Measurements from ENCODE around the gene SEC11C. TPM values are rescaled to one million over a fixed set of nuclear protein-coding genes. Genes with fewer than 3 reads are reported as not detected.

Gene SEC11C
- total and polyA plus RNA-seq, 2 donors (not counting 1 experiment from before 2014, with no cell fraction given), result 29.0 to 76.8 TPM

GRCh38 chr18:59172664-59173249 lies 33.1 kb downstream of the SEC11C start:
- Histone ChIP-seq H3K4me1 (ENCODE audit: control insufficient read depth in 2 of 2, insufficient read depth in 2 of 2, low read length in 2 of 2) (no peaks in the 10 kb centered on the region), H3K9ac (ENCODE audit: low read length) (no peak overlapping the region), H3K36me3 (replicated peaks in 1 of 2; ENCODE audit: control extremely low read depth in 1 of 2, control insufficient read depth in 1 of 2, extremely low read depth in 1 of 2, insufficient read depth in 2 of 2, low read length in 1 of 2) (no peaks in the 10 kb centered on the region), H3K79me2 (ENCODE audit: control insufficient read depth, insufficient read depth, low read length) (no peaks in the 10 kb centered on the region), H3K4me2 (replicated peaks; ENCODE audit: low read depth, low read length, poor library complexity, severe bottlenecking) (no peak overlapping the region), H4K20me1 (ENCODE audit: control insufficient read depth, insufficient read depth, low read length, poor library complexity, severe bottlenecking) (no peaks in the 10 kb centered on the region), H3K4me3 (ENCODE audit: control extremely low read depth in 1 of 5, extremely low read depth in 1 of 5, insufficient read depth in 1 of 5, low read depth in 2 of 5, low read length in 4 of 5) (no peak overlapping the region), H3K27ac (ENCODE audit: low read length in 2 of 2) (no peak overlapping the region), H3K9me3 (ENCODE audit: control extremely low read depth in 1 of 3, control insufficient read depth in 2 of 3, insufficient read depth in 1 of 3, low read length in 2 of 3) (peaks cover 3 to 22% (median 3%) of the 10 kb centered on the region in 3 donors), H2AFZ (ENCODE audit: insufficient read depth, low read depth, low read length, poor library complexity, severe bottlenecking) (no peak overlapping the region), H3K27me3 (replicated peaks in 1 of 4; ENCODE audit: control extremely low read depth in 1 of 4, control insufficient read depth in 3 of 4, insufficient read depth in 4 of 4, low read length in 3 of 4) (peaks cover 0 to 4% (median 0%) of the 10 kb centered on the region in 4 experiments)
- WGBS (ENCODE audit: insufficient coverage), result no CpG with 5 or more reads among the region's 2 CpGs
- Mint-ChIP-seq H3K4me1 (no peaks in the 10 kb centered on the region), H3K27ac (no peak overlapping the region), H3K27me3 (peaks cover 16% of the 10 kb centered on the region), H3K9me3 (ENCODE audit: insufficient read depth) (peaks cover 20% of the 10 kb centered on the region), H3K4me3 (no peak overlapping the region)
- no peak for DNase-seq
- ChIA-PET CTCF (no interaction called here), POLR2A (no interaction called here)
- no peak for ATAC-seq (ENCODE audit: low read depth)
- intact Hi-C loops (cut with micrococcal nuclease), result no loop called here
- no peak for TF ChIP-seq CTCF (IDR thresholded peaks at IDR 0.05)
- TF ChIP-seq EZH2 (IDR thresholded peaks at IDR 0.05; ENCODE audit: borderline replicate concordance, insufficient read depth, low read depth, low read length, poor library complexity, severe bottlenecking), result no peak

- H3K36me3 ChIP-seq (replicated peaks in 1 of 2; ENCODE audit: control extremely low read depth in 1 of 2, control insufficient read depth in 1 of 2, extremely low read depth in 1 of 2, insufficient read depth in 2 of 2, low read length in 1 of 2), result no peaks in the 10 kb centered on the region
- no peak overlapping the region for H3K4me2 ChIP-seq (replicated peaks; ENCODE audit: low read depth, low read length, poor library complexity, severe bottlenecking)
- H3K4me3 ChIP-seq (ENCODE audit: control extremely low read depth in 1 of 5, extremely low read depth in 1 of 5, insufficient read depth in 1 of 5, low read depth in 2 of 5, low read length in 4 of 5), result no peak overlapping the region
- H3K27ac ChIP-seq (ENCODE audit: low read length in 2 of 2), result no peak overlapping the region
- no peak for TF ChIP-seq EZH2 (IDR thresholded peaks at IDR 0.05; ENCODE audit: borderline replicate concordance, insufficient read depth, low read depth, low read length, poor library complexity, severe bottlenecking)
- TF ChIP-seq CTCF (IDR thresholded peaks at IDR 0.05), result no peak
- Mint-ChIP-seq H3K4me3 (no peak overlapping the region), H3K9me3 (ENCODE audit: insufficient read depth) (peaks cover 10% of the 10 kb centered on the region), H3K27me3 (peaks cover 16% of the 10 kb centered on the region), H3K27ac (no peak overlapping the region), H3K4me1 (no peaks in the 10 kb centered on the region)
- no peaks in the 10 kb centered on the region for H4K20me1 ChIP-seq (ENCODE audit: control insufficient read depth, insufficient read depth, low read length, poor library complexity, severe bottlenecking)
- DNase-seq, result no peak
- intact Hi-C loops (cut with micrococcal nuclease), result no loop called here
- no peaks in the 10 kb centered on the region for H3K4me1 ChIP-seq (ENCODE audit: control insufficient read depth in 2 of 2, insufficient read depth in 2 of 2, low read length in 2 of 2)
- ATAC-seq (ENCODE audit: low read depth), result no peak
- peaks cover 0 to 7% (median 0%) of the 10 kb centered on the region in 4 experiments for H3K27me3 ChIP-seq (replicated peaks in 1 of 4; ENCODE audit: control extremely low read depth in 1 of 4, control insufficient read depth in 3 of 4, insufficient read depth in 4 of 4, low read length in 3 of 4)
- H2AFZ ChIP-seq (ENCODE audit: insufficient read depth, low read depth, low read length, poor library complexity, severe bottlenecking), result no peak overlapping the region
- ChIA-PET CTCF (no interaction called here), POLR2A (no interaction called here)
- H3K9ac ChIP-seq (ENCODE audit: low read length), result no peak overlapping the region
- H3K79me2 ChIP-seq (ENCODE audit: control insufficient read depth, insufficient read depth, low read length), result no peaks in the 10 kb centered on the region
- peaks cover 0 to 14% (median 3%) of the 10 kb centered on the region in 3 donors for H3K9me3 ChIP-seq (ENCODE audit: control extremely low read depth in 1 of 3, control insufficient read depth in 2 of 3, insufficient read depth in 1 of 3, low read length in 2 of 3)
- no CpG with 5 or more reads among the region's 4 CpGs for WGBS (ENCODE audit: insufficient coverage)
Measured at GRCh38 chr18:59177485-59177884, 37.8 kb downstream of the SEC11C start.

Data from B cell (primary cell).